Measurements from ENCODE around the gene ZNF793.
A peak's percentile ranks its signal among the peaks of the same experiment; 100 is the strongest.

Gene ZNF793

DNA sequence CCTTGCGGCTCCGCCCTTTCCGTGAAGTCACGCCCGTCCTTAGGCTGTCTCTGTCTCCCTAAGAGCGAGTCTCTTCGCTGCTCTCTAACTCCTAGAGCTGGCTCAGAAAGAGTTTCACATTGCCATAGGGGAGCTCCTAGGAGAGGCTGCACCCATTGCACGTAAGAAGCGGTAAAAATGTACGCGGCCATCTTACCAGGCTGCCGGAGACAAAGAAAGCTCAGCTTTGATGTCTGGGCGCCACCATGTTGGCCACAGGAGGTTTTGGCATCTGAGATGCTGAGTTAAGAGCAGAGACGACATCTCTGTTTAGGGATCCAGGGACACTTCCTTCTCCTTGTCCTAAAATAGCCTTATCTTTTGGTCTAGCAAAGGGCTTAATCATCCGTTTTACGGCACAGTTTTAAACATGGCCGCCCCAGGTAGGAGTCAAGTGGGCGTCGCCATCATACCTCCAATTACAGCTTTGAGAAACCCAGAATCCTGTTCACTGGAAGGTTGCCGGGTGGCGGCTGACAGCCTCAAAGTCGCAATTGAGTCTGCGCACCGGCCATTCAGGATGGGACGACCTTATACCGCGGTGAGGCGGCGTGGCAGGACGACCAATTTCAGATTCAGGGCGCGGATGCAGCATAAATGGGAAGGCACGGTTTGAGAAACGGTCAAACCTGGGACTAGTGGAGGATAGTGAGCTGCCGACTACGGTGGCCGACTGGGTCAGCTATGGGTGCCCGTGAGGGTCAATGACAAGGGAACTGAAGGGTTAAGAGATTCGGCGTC, at the start of gene ZNF793:
ZNF793 (plus strand) TSS at position 553 of the 780 bp plus-strand sequence. CDS start 16,501 bp downstream, outside the sequence.
- peak; percentile 90 for DNase-seq

GRCh38 chr19:37466277-37466797, 40.4 kb upstream of the ZNF793 start:
- DNase-seq, result no peak

DNA sequence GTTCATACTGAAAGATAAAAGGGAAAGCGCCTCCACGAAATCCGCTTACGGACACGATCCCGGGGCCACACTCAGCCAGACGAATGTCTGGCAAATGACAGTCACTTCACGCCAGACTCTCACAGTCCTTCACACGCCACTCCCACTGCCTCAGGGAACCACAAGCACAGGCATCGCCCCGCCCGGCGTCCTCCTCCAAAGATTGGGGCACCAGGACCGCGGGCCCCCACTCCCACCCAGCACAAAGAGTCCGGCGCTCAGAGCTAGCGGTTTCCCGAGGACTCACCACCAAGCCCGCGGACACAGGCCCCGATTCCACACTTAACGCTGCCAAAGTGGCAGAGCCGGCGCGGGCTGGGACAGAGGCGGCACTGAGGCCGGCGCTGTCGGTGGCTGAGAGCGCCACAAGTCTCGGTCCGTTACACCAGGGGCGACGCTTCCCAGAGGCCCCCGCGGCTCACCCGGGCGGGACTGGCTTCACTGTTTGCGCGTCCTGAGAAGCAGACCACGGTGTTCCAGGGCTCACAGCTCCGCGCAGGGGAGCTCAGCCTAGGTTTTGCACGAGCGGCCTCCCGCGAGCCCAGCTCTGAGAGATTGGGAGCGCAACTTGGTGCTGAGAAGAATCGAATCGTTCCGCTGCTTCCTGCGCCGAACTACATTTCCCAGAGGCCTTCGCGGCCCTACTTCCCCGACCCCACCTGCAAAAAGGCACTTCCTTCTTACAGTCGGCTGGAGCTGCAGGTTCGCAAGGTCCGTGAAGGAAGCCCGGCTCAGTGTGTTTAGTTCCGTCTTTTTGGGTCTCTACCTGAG, 39.7 kb upstream of the ZNF793 start, which contains the start of gene ZNF569:
ZNF569 (minus strand) TSS at position 647 of the 810 bp plus-strand sequence. CDS start 22,523 bp downstream, outside the sequence.
- DNase-seq, result peak; percentile 95

DNA sequence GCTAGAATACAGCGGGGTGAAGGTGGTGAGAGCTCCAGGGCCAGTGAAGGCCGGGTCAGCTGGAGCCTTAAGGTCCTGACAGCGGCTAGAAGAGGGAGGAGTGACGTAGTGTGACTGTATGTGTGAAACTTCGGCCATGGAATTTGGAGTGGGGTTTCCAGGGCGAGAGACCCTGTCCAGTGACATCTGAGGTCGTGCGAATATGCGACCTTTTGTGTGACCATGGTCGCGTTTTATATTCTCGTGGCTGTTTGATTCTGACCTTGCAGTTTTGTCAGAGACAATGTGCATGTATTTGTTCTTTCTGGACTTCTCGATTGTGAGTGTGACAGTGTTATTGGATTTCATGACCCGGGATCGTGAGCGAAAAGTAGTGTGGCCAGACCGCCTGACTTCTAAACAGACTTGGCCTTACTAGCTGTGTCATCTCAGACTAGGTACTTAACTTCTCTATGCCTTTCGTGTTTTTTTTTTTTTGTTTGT, 39.1 kb upstream of the ZNF793 start:
- no peak for DNase-seq

- DNase-seq, result peak; percentile 93
These were observed 37.6 kb upstream of the ZNF793 start, which contains the start of gene ZNF570 for GRCh38 chr19:37468961-37469777. Gene ZNF570 (plus strand): TSS chr19:37469356. CDS start chr19:37470355, 999 bp downstream.

- DNase-seq, result no peak
These were observed 36.5 kb upstream of the ZNF793 start for GRCh38 chr19:37470216-37470615.

GRCh38 chr19:37472165-37472564, 34.6 kb upstream of the ZNF793 start:
- DNase-seq, result no peak

DNA sequence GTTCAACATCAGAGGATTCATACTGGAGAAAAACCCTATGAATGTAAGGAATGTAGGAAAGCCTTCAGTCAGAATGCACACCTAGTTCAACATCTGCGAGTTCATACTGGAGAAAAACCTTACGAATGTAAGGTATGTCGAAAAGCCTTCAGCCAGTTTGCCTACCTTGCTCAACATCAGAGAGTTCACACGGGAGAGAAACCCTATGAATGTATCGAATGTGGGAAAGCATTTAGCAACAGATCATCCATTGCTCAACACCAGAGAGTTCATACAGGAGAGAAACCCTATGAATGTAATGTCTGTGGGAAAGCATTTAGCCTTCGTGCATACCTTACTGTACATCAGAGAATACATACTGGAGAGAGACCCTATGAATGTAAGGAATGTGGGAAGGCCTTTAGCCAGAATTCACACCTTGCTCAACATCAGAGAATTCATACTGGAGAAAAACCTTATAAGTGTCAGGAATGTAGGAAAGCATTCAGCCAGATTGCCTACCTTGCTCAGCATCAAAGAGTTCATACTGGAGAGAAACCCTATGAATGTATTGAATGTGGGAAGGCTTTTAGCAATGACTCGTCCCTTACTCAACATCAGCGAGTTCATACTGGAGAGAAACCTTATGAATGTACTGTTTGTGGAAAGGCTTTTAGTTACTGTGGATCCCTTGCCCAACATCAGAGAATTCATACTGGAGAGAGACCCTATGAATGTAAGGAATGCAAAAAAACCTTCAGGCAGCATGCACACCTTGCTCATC, 22.2 kb upstream of the ZNF793 start:
- DNase-seq, result no peak

DNA sequence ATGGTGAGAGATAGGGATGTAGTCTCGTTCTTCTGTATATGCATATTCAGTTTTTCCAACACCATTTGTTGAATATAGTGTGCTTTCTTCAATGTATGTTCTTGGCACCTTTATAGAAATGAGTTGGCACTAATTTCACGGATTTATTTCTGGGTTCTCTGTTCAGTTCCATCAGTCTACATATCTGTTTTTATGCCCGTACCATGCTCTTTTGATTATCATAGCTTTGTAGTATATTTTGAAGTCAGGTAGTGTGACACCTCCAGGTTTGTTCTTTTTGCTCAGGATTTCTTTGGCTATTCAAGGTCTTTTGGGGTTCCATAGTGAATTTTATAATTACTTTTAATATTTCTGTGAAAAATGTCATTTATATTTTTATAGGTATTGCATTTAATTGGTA, 14.5 kb upstream of the ZNF793 start:
- no peak for DNase-seq

- DNase-seq, result no peak
These were observed 767 bp upstream of the ZNF793 start for GRCh38 chr19:37505958-37506386.

DNA sequence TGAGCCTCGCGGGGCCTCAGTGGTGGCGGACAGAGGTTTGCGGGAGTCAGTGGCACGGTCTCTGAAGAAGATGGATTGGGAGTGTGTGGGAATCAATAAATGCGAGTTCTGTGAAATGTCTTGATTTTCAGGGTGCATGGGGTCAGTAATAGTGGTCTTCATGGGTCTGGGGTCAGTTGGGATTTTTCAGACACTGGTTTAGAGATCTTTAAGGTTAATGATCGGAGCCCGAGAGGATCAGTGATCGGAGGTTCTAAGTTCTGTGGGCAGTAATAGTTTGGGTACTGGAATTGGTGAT, 377 bp downstream of the ZNF793 start:
- no peak for DNase-seq

GRCh38 chr19:37511186-37511585, 4.4 kb downstream of the ZNF793 start:
- no peak for DNase-seq

DNA sequence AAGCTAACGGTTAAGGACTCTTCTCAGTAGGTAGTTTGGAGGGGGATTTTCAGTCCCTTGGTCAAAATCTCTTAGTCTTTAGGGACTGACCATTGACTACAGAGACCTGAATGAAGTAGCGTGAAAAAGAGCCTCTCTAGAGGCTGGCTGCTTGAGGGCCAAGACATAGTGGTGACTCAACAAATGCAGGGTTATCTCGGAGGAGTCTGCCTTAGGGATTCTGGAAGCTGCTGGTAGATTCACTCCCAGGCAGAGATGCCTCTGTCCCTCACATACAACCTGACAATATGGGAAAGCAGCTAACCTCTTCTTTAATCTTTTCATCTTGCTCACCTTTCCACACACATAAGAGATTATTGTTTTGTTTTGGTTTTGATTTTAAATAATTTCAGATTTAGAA, 5.1 kb downstream of the ZNF793 start:
- DNase-seq, result no peak

DNA sequence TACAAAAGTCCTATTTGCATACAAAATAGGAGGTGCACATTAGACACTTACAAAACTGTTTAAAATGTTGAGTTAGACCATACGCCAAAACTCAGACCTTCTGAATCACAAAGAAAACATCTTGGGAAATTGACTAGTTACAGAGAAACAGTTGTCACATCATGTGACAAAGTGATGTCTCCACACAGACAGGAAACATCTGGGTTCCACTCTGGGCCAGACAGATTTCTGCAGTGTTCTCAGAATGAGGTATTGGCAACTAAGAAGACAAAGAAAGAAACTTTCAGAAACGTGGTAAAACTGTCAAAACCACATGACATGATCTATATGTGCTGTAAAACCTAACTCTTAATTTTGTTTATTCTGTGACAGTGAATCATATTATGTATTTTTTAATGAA, 6.7 kb downstream of the ZNF793 start:
- DNase-seq, result no peak

DNA sequence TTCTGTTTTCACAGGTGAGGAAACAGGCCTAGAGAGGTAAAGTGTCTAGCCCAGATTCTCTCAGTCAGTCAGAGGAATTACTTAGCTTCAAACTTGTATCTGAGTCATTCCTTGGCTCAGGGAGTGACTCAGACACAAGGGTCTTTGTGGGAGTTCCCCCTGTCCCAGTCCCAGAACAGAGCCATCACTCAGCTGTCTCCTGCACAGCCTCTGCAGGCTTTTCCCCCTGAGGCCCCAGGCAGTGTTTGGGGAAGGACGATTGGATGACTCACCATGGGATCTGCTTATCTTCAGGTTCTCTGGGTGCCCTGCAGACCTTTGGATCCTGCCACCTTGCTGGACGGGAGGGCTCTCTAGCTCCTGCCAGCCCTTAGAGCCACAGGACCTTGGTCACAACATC, 13.2 kb downstream of the ZNF793 start:
- no peak for DNase-seq

GRCh38 chr19:37537391-37537947, 30.7 kb downstream of the ZNF793 start:
- no peak for DNase-seq

DNA sequence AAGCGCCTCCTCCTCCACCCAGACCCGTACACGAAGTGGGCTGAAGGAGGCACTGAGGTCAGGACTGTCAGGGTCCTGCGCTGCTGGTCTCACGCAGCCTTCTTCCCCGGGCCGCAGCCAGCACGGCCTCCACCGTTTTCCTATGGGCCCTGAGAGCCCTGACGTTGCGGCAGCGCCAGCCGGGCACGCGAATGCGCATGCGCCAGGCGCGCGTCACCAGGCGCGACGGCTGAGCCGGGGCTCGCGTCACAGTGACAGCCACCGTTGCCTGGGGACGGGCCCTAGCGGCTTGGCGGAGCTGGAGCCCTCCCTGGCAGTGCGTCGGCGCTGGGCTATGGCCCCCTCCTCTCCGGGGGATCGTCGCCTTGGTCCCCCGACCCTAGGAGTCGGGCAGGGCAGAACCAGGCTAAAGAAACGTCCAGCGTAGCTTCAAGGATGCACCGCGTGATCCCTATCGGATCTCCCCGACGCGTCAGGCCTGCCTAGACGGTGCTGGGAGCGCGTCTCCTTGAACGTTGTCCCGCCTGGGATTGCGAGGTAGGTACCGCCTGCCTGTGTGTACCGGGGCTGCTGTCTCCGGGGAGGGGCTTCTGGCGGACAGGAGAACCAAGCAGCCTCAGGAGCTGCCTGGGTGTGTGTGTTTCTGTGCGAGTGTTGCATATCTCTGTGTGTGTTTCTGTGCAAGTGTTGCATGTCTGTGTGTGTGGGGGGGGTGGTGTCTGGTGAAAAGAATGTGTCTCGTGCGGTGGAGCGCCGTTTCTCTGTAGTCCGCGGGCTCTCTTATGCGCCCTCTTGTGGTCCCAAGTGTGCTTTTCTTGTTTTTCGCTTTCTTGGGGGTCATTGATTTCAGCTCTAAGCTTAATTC, 44.6 kb downstream of the ZNF793 start:
- DNase-seq, result peak; percentile 79

GRCh38 chr19:37563518-37563917, 56.8 kb downstream of the ZNF793 start:
- no peak for DNase-seq

GRCh38 chr19:37564624-37565369, 58.1 kb downstream of the ZNF793 start:
- DNase-seq, result no peak

DNA sequence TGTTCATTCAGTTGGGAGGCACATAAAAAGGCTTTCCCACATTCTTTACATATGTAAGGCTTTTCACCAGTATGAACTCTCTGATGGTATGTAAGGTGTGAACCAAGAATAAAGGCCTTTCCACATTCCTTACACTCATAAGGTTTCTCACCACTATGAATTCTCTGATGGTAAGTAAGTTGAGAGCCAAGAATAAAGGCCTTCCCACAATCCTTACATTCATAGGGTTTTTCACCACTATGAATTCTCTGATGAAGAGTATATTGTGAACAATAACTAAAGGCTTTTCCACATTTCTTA, 58.6 kb downstream of the ZNF793 start:
- DNase-seq, result no peak

All from right hindlimb (tissue), 1 donor.